Endometrium (tissue), 2 donors: ENCODE data around the gene MDFIC.

Experiments used
- FAIRE-seq: peaks from 2 replicates; lab custom pipeline; 2012; peaks lifted over from hg19 to GRCh38; lab: Jason Lieb, UNC
- donor health status: control.
- donor health status: control.

The MDFIC gene

DNA sequence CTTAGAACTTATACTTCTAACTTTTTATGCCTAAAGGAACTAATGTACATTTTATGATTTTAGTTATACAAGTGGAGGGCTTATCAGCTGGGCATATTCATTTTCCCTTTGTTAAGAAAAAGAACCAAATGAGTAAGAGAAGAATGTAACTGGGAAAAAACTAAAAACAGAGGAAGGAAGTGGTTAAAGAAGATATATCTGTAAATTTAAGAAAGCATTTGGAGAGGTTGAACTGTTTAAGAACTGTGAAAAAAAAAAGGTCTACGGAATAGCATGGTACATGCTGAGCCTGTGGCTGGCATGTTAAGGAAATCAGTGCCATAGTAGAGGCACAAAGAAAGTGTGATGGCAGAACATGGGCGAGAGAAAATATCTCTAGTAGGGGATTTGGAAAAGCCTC, 6.2 kb downstream of the MDFIC start:
- FAIRE-seq, result no peak

DNA sequence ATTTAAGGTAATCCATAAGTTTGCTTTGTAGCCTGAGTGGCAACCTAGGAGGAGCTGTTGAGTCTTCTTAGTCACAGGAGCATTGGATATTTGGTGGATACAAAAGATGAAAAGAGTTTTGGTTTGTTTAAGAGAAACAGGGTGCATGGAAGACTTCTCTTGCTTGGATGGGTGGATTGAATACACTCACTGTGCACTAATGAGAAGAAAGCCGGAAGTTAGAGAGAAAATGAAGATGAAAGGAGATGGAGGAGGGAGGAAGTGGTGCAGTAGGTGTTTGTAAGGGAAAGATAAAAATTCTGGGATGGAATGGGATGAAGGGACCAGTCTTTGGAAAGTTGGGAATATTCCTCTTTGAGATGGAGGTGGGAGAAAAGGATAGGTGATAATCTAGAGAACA, 7.7 kb downstream of the MDFIC start:
- FAIRE-seq, result no peak

DNA sequence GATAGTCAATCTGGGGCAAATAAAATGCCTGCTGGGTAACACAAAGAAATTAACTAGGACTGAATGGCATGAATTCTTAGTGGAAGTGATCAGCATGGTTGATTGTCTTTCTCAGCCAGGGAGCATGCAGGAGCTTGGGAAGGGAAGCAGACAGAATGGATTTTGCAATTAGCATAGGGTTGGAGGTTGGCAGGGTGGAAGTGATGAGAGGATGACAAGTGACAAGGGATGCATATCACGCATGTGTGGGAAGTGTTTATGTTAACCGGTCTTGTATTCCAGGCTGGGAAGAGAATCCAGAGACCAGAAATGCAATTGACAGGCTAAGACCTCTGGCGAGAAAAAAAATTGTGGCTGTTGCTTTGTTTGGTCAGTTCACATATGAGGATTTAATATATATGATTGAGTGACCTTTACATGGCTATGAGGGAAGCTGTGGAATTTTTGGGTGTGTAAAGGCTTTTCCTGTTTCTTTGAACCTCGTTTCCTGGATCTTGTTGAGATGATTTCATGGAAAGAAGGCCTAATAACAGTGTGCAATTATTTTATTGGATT, 8.3 kb downstream of the MDFIC start:
- no peak for FAIRE-seq

DNA sequence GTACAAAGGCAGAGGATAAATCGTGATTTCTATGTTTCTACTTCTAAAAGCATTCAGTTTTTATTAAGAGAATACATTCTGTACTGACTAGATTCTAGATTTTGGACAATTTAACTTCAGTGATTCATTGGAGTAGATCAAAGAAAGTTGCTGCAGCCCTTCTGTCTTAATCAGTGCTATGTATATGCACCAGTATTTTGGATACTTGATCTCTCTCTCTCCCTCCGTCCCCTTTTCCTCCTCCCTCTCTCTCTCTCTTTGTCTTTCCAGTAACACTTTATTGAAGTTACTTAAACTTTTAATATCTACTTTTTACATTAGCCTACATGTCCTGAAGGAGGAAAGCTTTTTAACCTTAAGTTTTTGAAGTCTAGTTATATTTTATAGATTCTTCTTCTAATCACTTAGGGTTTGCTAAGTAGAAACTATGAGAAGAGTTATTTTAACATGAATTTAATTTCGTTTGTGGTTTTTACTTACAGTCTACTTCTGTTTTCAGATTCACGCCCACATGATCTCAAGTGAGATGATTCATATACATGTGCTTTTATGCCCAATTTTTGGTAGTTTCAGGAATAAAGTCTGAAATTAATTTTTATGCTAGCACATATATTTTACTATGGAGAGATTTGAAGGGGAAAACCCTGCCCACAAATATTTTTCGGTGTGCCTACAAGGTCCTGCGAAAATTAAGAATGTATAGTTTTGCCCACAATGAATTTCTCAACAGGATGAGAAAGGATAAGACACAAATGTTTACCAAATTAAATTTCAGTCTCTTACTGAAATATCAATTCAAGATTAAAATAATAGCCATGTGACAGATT, 9.1 kb downstream of the MDFIC start:
- peak; percentile 33 for FAIRE-seq

DNA sequence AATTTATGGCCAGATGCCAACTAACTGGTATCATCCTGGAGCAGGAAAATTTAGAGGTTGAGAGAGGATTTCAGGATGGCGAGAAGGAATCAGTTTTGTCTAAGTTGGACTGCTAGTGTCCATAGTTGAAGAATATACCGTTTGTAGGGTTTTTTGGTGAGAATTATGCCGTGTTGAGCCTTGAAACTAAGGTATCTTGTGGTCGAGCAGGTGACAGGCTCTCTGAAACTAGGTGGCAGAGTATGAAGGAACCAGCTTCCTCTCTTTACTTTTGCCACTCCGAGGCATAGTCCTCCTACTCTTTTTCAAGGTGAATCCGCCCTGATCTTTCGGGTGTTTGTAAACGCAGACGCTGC, 9.7 kb downstream of the MDFIC start:
- FAIRE-seq, result no peak

DNA sequence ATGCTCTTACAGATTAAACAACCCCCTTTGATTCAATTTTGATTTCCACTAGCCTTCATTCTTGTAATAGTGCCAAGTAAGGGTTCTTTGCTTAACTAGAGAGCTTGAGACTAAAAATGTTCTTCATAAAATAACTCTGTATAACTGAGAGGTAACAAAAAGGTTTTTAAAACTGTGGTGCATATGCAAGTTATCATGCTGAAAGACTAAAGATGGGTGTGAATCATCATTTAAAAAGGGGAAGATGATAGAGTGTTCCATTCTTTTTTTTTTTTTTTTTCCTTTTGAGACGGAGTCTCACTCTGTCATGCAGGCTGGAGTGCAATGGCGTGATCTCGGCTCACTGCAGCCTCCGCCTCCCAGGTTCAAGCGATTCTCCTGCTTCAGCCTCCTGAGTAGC, 11.1 kb downstream of the MDFIC start:
- FAIRE-seq, result no peak

DNA sequence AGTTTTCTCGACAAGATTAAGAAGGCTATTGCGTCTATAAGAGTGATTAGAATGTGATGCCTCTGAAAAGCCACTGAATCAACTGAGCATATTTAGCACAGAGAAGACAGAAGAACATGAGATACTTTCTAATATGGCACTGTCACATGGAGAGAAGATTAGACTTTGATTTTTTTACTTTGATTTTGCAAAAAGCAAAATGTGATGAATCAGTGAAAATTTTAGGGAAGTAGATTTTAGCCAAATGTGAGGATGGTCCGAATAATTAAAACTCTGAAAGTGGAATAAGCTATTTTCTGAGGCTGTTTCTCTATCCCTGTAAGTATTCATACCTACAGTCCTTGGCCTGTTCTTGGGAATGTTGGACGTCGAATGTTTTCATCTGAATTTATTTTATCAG, 11.8 kb downstream of the MDFIC start:
- FAIRE-seq, result no peak

DNA sequence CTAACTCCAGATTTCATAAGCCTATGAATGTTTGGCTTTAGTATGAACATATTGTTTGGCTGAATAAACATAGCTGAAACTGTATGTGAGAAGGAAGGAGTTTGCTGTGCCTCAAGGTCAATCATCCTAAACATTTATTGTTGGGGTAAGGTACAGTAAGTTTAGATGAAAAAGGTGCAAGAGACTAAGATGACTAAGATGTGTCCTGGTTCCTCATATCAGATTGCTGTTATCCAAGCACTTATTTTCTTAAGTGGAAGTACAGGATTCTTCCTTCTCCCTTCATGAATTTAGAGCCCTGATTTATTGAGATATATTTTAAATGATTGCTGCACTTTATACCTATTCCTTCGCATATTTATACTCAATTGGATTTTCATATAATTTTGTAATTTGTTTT, 12.2 kb downstream of the MDFIC start:
- no peak for FAIRE-seq

DNA sequence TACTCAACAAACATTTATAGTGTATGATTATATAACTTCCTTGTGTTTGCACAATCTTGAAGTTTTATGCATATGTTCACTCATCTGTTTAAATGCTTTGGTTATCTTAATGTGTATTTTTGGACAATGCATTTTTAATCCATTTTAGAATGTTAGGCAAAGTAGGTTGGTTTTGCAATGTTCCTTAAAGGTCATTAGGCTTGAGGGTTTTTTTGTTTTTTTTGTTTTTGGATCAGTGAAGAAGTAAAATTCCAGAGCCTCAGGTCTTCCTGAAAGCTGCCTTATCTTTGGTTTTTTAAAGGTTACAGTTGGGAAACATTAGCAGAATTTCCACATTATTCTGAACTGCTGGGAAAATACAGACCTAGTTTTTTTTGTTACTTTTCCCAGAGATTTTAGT, 12.8 kb downstream of the MDFIC start:
- FAIRE-seq, result peak; percentile 45

DNA sequence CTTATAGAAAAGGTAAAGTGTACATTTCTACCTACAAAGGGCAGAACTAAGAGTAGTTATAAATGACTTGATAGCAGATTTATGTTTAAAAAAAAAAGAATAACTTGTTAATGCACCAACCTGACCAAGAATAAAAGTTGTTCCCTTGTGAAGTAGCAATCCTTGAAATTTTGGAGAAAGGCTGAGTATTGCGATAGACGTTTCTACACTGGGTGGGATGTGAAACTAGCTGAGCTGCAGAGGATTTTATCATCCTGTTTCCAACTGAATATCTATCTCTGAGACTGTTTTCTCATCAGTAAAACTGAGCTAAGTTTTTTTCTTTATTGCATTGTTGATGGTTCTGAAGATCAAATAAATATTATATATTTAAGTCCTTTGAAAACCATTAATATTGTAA, 14.6 kb downstream of the MDFIC start:
- no peak for FAIRE-seq

DNA sequence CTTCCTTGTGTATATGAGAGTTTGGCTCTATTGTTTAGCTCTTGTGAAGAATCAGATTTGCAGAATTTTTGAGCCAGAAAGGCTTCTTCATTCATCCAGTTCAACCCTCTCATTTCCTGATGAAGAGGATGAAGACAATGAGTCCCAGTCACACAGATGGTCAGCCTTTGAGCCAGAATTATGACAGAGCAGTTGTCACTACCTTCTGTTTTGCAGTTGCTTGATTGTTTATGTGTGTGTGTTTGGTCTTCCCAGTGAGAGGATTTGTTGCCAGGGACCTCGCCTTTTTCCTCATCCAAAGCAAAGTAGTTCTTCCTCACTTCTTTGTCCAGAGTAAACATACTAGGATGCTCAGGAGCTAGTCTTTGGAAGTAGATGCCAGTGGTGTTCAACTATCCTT, 15.6 kb downstream of the MDFIC start:
- no peak for FAIRE-seq

DNA sequence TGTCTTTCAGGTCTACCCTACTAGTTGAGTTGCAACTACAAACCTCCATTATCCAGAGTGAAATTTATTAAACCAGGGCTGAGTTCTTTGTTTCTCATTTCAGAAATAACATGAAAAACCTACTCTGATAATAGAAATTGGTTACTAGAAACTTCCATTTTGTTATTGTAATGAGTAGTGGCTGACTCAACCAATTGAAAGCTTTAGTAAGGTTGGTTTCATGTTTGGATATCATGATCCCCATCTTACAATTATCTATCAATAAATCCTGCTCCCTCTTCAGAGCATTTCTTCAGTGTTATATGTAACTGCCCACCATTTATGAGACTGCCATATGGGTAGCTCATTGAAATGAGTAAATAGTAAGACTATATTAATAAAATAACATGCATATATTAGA, 16.9 kb downstream of the MDFIC start:
- FAIRE-seq, result no peak

DNA sequence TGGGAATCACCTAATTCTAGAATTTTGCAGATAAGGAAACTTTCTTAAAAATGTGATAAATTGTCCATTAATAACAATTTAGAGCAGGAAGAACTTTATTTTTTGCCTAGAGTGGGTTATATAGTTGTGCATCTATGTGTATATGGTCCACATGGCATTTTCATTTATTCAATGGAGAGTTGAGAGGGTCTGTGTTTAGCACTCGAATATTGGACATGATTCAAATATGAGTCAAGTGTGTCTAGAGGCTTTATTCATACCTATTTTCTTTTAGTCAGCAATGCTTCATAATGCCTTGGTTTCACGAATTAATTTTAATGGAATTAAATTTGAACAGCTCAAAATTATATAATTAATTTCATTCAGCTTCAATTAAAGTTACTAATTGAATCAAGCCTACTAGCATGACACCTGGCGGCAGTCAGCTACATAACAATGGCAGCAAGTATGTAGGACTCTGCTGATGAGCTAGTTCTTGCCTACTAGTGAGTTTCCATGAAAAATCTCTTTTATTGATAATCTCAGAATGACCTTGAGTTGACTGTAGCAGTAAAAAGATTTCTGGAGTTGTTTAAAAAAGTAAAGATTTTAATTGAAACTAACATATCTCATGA, 17.7 kb downstream of the MDFIC start:
- FAIRE-seq, result no peak

DNA sequence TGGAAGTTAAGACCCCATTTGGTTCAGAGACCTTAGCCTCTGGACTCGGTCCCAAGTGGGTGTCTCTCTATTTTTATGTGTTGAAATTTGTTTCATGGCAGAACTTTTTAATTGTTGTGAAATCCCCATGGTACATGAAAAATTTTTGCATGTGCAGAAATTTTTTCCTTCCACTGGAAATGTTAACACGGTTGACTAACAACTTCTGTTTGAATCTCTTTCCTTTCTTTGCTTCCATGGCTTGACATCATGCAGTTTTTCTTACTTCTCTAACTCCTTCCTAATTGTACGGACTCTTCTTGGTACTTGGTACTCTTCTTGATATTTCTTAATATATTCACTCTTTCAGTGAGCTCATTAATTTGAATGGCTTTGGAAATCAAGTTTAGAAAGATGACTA, 18.3 kb downstream of the MDFIC start:
- no peak for FAIRE-seq

DNA sequence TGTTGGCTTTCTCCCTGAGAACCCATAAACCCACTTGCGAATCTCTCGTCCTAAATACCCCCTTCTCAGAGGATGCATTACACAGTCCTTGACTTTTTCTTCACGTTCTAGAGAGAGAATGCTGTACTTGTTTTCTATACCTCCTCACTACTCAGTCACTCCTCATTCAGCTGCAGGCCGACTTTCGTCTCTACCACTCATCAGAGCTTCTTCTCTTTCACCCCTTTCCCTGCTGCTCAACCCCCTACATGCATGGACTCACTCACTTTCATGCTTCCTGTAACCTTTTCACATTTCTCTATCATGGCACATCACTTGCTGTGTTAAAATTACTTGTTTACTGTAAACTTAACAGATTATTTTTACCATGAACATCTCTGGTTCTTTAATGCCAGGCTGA, 19.8 kb downstream of the MDFIC start:
- no peak for FAIRE-seq

DNA sequence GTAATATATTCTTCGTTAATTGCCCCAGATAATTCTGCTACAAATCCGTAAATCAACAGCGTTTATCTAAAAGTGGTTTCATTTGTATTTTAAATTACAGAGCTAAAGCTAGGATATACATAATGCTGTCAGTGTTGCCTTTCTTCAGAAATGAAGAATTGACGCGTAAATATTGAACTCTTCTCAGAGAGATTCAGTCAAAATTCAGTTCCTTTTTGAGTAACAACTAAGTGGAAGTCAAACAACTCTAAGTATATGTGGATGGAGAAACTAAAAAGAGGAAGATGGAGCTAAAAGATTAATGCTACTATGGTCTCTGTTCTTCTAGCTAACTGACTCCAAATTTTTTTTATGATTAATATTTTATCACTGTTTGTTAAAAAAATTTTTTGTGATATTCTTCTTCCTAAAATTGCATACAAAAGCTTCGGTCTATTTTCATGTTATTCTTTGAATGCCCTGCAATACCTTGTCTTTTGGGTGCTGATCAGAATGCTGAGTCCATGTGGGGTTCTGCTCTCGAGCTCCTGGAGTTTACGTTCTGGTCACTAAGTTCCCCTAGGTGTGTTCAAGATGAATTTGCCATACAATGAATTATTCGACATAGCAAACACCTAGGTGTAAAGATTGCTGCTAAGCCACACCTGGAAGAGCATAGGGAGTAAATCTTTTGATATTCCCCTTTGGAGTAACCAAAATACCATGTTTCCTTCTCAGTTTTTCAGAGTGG, 20.7 kb downstream of the MDFIC start:
- FAIRE-seq, result no peak

DNA sequence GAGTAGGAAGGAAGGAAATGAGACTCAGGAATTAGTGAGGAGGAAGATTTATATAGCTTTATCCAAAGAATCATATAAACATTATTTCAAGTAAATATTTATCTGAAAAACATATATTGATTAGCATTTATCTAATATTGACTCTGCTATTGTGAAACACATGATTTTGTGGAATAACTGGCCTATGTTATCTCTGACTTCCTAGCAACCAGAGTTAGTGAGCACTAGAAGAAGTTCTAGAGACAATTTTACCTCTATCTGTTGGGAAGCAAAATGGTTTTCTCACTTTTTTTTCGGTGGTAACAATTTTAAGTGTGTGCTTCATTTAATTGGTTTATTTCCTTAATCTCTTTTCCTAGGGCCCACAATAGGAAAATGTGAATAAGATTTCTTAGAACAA, 21.6 kb downstream of the MDFIC start:
- no peak for FAIRE-seq

DNA sequence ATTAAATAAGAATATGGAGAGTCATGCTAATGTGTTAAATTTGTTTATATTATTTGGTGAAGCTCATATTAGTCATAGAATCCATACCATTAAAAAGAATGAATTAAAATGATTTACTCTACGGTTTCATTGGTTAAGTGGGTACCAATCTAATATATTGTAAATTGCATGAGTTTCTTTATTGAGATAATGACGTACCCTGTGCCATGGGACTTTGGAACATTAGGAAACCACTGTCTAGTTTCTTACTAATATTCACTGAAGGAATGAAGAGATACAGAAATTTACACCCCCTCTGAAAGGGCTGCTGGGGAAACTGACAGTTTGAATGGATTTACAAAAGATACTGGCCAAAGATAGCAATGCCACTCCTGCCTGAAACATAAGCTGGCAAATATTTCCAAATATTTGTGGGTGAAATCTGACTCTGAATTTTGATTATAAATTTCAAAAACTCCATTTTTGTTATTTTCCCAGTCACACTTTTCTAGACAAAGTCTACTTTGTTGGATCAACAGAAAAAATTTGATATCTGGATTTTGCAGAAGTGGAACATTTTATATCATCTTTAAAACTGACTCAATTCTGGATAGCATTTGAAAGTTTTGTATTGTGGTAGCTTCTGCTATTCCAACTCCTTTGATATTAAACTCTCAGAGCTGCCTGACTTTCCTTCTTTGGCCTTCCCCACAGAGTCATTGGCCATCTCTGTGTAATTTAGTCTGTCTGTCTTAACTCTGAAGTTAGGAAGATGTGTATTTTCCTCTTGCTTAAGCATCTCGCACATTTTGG, 22.3 kb downstream of the MDFIC start:
- FAIRE-seq, result no peak

DNA sequence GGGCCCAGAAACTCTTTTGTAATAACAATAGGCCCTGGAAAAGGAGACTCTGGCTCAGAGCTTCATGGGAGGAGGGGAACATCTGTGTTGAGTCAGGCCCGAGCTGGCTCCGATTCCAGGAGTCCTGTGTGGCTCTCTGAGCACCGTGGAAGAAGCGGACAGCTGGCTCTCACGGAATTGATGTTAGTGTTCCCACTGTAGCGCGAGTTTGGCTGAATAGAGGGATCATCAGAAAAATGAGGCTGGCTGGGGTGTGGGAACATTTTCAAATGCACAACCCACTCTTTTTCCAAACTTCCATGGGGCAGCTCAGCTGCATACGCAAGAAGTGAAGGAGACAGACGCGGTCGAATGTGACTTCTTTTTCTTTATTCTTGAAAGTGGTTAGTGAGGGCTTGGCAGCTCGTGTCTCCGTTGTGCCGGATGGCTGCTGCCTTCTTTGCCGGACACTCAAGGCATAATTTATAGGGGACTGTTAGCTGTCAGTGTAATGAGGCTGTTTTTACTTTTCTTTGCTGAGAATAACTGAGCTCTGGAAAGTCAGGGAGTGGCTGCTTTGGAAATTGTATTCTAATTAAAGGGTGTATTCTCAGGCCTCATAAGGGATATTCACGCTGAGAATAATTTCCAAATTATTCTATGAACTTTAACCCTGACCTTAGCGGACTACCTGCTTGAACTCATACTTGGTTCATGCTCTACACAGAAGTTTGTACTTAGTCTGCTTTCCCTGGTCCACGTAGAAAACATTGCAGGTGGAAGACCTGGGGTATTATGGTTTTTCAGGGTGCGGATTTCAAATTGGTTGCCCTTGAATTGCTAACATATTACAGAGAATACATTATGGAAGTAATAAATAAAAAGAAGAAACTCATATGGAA, 23.1 kb downstream of the MDFIC start:
- FAIRE-seq, result peak; percentile 53

DNA sequence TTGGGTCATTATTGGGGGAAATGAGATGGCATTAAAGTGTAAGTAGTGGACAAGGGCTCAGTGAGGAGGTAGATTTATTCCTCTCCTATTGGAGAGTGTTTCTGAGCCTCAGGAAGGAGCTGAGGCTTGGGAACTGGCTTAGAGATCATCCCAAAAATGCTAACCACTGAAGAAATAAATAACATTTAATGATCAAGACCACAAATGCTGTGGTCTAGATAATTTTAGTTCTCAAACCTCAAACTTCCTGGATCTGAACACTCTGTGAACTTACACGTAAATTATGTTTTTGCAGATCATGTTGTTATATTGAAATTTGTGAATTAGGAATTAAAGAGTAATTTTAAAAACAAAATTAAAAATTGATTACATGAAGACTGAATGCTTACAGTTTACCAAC, 27.3 kb downstream of the MDFIC start:
- no peak for FAIRE-seq

DNA sequence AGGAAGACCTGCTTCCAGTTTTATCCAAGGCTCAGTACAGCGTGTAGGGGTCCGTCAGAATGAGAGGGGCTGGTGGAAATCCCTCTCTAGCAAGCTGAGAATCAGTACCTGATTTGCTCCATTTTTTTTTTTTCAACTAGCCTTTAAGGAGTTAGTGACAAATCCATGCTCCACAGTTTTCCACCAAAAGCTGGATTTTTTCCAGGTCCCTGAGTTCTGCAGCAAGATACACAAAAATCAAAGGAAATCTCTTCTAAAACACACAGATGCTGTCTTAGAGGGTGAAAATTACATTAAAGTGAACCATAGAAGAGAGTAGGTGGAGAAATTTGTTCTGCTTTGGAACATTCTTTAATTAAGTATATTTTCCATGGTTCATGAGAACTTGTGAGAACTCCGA, 30.4 kb downstream of the MDFIC start:
- no peak for FAIRE-seq
